ENCODE measurements around the gene WDR37.

GRCh38 chr10:1100143-1100542, 44.0 kb downstream of the WDR37 start:
- TF ChIP-seq CTCF (IDR thresholded peaks at IDR 0.05; ENCODE audit: low read length) (no peak), EZH2 (IDR thresholded peaks at IDR 0.05; ENCODE audit: borderline replicate concordance, low read length) (no peak)

All from OCI-LY1 (cell line).